A673 (cell line): Measurements from ENCODE around the gene ZACN.
A peak's percentile ranks its signal among the peaks of the same experiment; 100 is the strongest.

Source experiments
- CTCF ChIP-seq: fragments of 300-800, 200-600 bp; sonication (generic); conservative IDR thresholded peaks from 2 replicates; pipeline ENCODE4 v1.5.1; 2017; ENCODE audit warnings: low read depth, mild to moderate bottlenecking, antibody characterized with exemption, low read length, moderate library complexity, mixed read lengths
- EZH2 ChIP-seq: fragments of 200-600 bp; sonication (generic); IDR thresholded peaks from 2 replicates; pipeline ENCODE4 v1.6.1; 2017; ENCODE audit warnings: borderline replicate concordance, low read depth, mild to moderate bottlenecking, mixed read lengths, antibody characterized with exemption, low read length; ENCODE audit not compliant: poor library complexity, severe bottlenecking

- TF ChIP-seq CTCF (no peak), EZH2 (peak; percentile 90)
These were observed 2.0 kb upstream of the ZACN start for GRCh38 chr17:76076765-76077583.
